K562 (cell line): ENCODE data around the gene MARK4. TPM values are rescaled to one million over a fixed set of nuclear protein-coding genes. Genes with fewer than 3 reads are reported as not detected.
A peak's percentile ranks its signal among the peaks of the same experiment; 100 is the strongest.

ENCODE experiments used
- ATAC-seq: fragments of 200-7000 bp; cut with Tn5 transposase; 3 replicates; pipeline ENCODE4 v1.9.1; 2020; ENCODE audit warnings: moderate library complexity
- BruUV-seq: library from RNA; stranded (reverse); fragments of 400-500 nt; replicated peaks from 2 replicates; lab custom pipeline; 2021; lab: Mats Ljungman, UMichigan
- CTCF ChIA-PET: fragments of 300-600 bp; formaldehyde crosslinking; extraction: SDS; loops from one replicate; lab custom pipeline; 2021; ENCODE audit warnings: low intra/inter-chr PET ratio; lab: Yijun Ruan, JAX
- POLR2A ChIA-PET: fragments of 300-600, 350-650 bp; sonication (Branson Sonifier 250); formaldehyde crosslinking; extraction: SDS; loops from one replicate; lab custom pipeline; 2021; ENCODE audit warnings: antibody characterized with exemption, inconsistent platforms; lab: Yijun Ruan, JAX
- DNase-seq, 4 experiments: peaks; one replicate each; pipeline versions ENCODE4 v3.0.0 to v3.0.0-alpha.2; 2011 to 2018; ENCODE audit warnings: low spot score in 3 of 4, mixed read lengths in 3 of 4; ENCODE audit errors: extremely low read depth in 1 of 4
- FAIRE-seq: peaks from 2 replicates; lab custom pipeline; 2011; peaks lifted over from hg19 to GRCh38; lab: Jason Lieb, UNC
- H2AFZ ChIP-seq: 2 replicates; pipeline ENCODE4 v1.6.0; 2011; ENCODE audit warnings: low read depth, low read length, control low read depth, inconsistent platforms
- H3K27ac ChIP-seq: fragments of 200-600 bp; 3 replicates; pipeline ENCODE4 v1.8.0; 2011; ENCODE audit warnings: low read depth, mild to moderate bottlenecking, control low read depth, inconsistent platforms, low read length, moderate library complexity, mixed read lengths; ENCODE audit errors: extremely low read depth
- H3K27me3 ChIP-seq, 2 experiments: fragments of 300-600 bp in 1 of 2; 2 replicates in 1 of 2; 3 replicates in 1 of 2; pipeline versions ENCODE4 v1.6.0 to v1.8.0; 2011; ENCODE audit warnings: inconsistent platforms in 2 of 2, low read length in 2 of 2, mild to moderate bottlenecking in 1 of 2, mixed read lengths in 1 of 2, moderate library complexity in 1 of 2; ENCODE audit not compliant: control insufficient read depth in 2 of 2, insufficient read depth in 2 of 2
- H3K36me3 ChIP-seq: fragments of 300-600 bp; 3 replicates; pipeline ENCODE4 v1.8.0; 2011; ENCODE audit warnings: mild to moderate bottlenecking, low read length, inconsistent platforms; ENCODE audit not compliant: control insufficient read depth, insufficient read depth
- H3K4me1 ChIP-seq, 2 experiments: fragments of 200-600 bp in 1 of 2; replicated peaks in 1 of 2; 2 replicates in 1 of 2; 3 replicates in 1 of 2; pipeline versions ENCODE4 v1.5.1 to v1.8.0; 2011; ENCODE audit warnings: inconsistent platforms in 2 of 2, low read length in 2 of 2, mild to moderate bottlenecking in 1 of 2, mixed read lengths in 1 of 2, moderate library complexity in 1 of 2; ENCODE audit not compliant: control insufficient read depth in 2 of 2, insufficient read depth in 2 of 2
- H3K4me2 ChIP-seq: 2 replicates; pipeline ENCODE4 v1.6.1; 2011; ENCODE audit warnings: low read length, control low read depth, inconsistent platforms, mixed read lengths; ENCODE audit not compliant: insufficient read depth
- H3K4me3 ChIP-seq: fragments of 200-600 bp; sonication (generic), shearing (Covaris generic); 2 replicates; pipeline ENCODE4 v1.5.1; 2016; ENCODE audit warnings: control low read depth, inconsistent platforms
- H3K79me2 ChIP-seq: fragments of 200-600 bp; 3 replicates; pipeline ENCODE4 v1.8.0; 2011; ENCODE audit warnings: low read length, inconsistent platforms; ENCODE audit not compliant: control insufficient read depth, insufficient read depth
- H3K9ac ChIP-seq, 2 experiments: 2 replicates each; pipeline versions ENCODE4 v1.6.0 to v1.6.1; 2011; ENCODE audit warnings: low read depth in 2 of 2, low read length in 2 of 2, control low read depth in 1 of 2, inconsistent platforms in 1 of 2, mild to moderate bottlenecking in 1 of 2, mixed read lengths in 1 of 2; ENCODE audit not compliant: insufficient read depth in 1 of 2
- H3K9me1 ChIP-seq: one replicate; pipeline ENCODE4 v1.6.0; 2011; ENCODE audit warnings: inconsistent platforms, mild to moderate bottlenecking, low read length, moderate library complexity; ENCODE audit not compliant: control insufficient read depth, insufficient read depth
- H3K9me3 ChIP-seq: replicated peaks from 2 replicates; pipeline ENCODE4 v1.5.1; 2011; ENCODE audit warnings: low read depth, low read length, inconsistent platforms; ENCODE audit not compliant: control insufficient read depth, insufficient read depth
- H4K20me1 ChIP-seq: replicated peaks from 2 replicates; pipeline ENCODE4 v1.6.1; 2011; ENCODE audit warnings: low read length, inconsistent platforms, mixed read lengths; ENCODE audit not compliant: control insufficient read depth, insufficient read depth
- CHD4 ChIP-seq: fragments of 200-600 bp; sonication (generic); IDR thresholded peaks from 3 replicates; pipeline ENCODE4 v1.6.1; 2012; ENCODE audit warnings: low read depth, mild to moderate bottlenecking, mixed read lengths, low read length, inconsistent platforms; ENCODE audit not compliant: insufficient read depth, insufficient replicate concordance, poor library complexity, severe bottlenecking
- CREM ChIP-seq: IDR thresholded peaks from 2 replicates; pipeline ENCODE4 v1.6.1; 2014; ENCODE audit warnings: antibody characterized with exemption, low read depth
- E2F3 ChIP-seq: fragments of 250-450 bp; sonication (Bioruptor Pico); IDR thresholded peaks from 2 replicates; pipeline ENCODE4 v1.4.0; 2020; ENCODE audit warnings: mild to moderate bottlenecking
- FOXJ3 ChIP-seq: sonication (generic); formaldehyde crosslinking; IDR thresholded peaks from 2 replicates; pipeline ENCODE4 v1.4.0; 2020; ENCODE audit warnings: mild to moderate bottlenecking, missing genetic modification reagents
- KDM1A ChIP-seq, 2 experiments: fragments of 450-650 bp; IDR thresholded peaks; 2 replicates each; pipeline ENCODE4 v1.6.1; 2016; ENCODE audit warnings: mild to moderate bottlenecking in 2 of 2
- POLR2G ChIP-seq: fragments of 200-400 bp; formaldehyde crosslinking; IDR thresholded peaks from 2 replicates; pipeline ENCODE4 v1.6.1; 2017; ENCODE audit warnings: low read depth, mild to moderate bottlenecking, antibody characterized with exemption, low read length, moderate library complexity
- RBBP5 ChIP-seq: fragments of 200-600 bp; sonication (generic); IDR thresholded peaks from 2 replicates; pipeline ENCODE4 v1.6.1; 2012; ENCODE audit warnings: borderline replicate concordance, mild to moderate bottlenecking, low read length, control low read depth, inconsistent platforms; ENCODE audit not compliant: insufficient read depth, poor library complexity, severe bottlenecking
- RBFOX2 ChIP-seq: fragments of 200-400 bp; formaldehyde crosslinking; IDR thresholded peaks from 2 replicates; pipeline ENCODE4 v1.6.1; 2017; ENCODE audit warnings: low read depth, mild to moderate bottlenecking, low read length, moderate library complexity
- RBM25 ChIP-seq: fragments of 200-400 bp; formaldehyde crosslinking; IDR thresholded peaks from 2 replicates; pipeline ENCODE4 v1.6.1; 2018; ENCODE audit warnings: low read length, low read depth, moderate library complexity; ENCODE audit not compliant: severe bottlenecking
- RBM34 ChIP-seq: fragments of 200-400 bp; formaldehyde crosslinking; IDR thresholded peaks from 2 replicates; pipeline ENCODE4 v1.6.1; 2018; ENCODE audit warnings: low read length, borderline replicate concordance; ENCODE audit not compliant: insufficient read depth
- RCOR1 ChIP-seq, 2 experiments: IDR thresholded peaks; 2 replicates each; pipeline ENCODE4 v1.6.1; 2012; ENCODE audit warnings: low read depth in 2 of 2, low read length in 2 of 2, borderline replicate concordance in 1 of 2, improper control_type of control experiment in 1 of 2
- TAF7 ChIP-seq: fragments of 450-650 bp; IDR thresholded peaks from 2 replicates; pipeline ENCODE4 v1.6.1; 2016; ENCODE audit warnings: missing genetic modification characterization, missing compliant biosample characterization
- ZNF23 ChIP-seq: fragments of 250-450 bp; sonication (Bioruptor Pico); IDR thresholded peaks from 2 replicates; pipeline ENCODE4 v1.4.0; 2020; ENCODE audit warnings: mild to moderate bottlenecking
- ZNF41 ChIP-seq: fragments of 250-450 bp; sonication (Bioruptor Pico); conservative IDR thresholded peaks from 2 replicates; pipeline ENCODE4 v1.4.0; 2020; ENCODE audit warnings: mild to moderate bottlenecking
- WGBS: fragments of 100-300 bp; shearing (Covaris generic); methylation state at CpG from one replicate; pipeline ENCODE4 v1.1.6; 2016; ENCODE audit warnings: low coverage, mixed read lengths; ENCODE audit not compliant: insufficient coverage; ENCODE audit errors: missing lambda C conversion rate; 5-methylcytosine and 5-hydroxymethylcytosine counted together
- in situ Hi-C: fragments of 300-500 bp; cut with MboI; formaldehyde crosslinking; loops from 4 replicates; pipeline ENCODE4 v1.15.0; 2018; ENCODE audit warnings: inconsistent platforms, mixed read lengths
- intact Hi-C: fragments of 100-400 bp; cut with micrococcal nuclease; formaldehyde crosslinking; loops from 2 replicates; pipeline ENCODE4 v1.14.2; 2022
- polyA plus RNA-seq, 8 experiments: library from polyadenylated mRNA; depleted of rRNA in 4 of 8; stranded (reverse) in 5 of 8; unstranded in 3 of 8; fragments of >200 nt; fragmentation: Nextera tagmentation in 2 of 8; fragmentation: Illumina TruSeq in 1 of 8; extraction: Ambion mirVana in 2 of 8; extraction: Trizol in 1 of 8; gene quantifications; 2 replicates each; pipeline versions ENCODE4 v1.2.1 to v1.2.3, GENCODE V29; 2011 to 2014; ENCODE audit warnings: inconsistent platforms in 1 of 8, missing spikeins in 1 of 8
- total RNA-seq, 7 experiments: library from RNA; depleted of rRNA in 6 of 7; stranded (reverse); fragments of >200 nt in 6 of 7; fragmentation: Illumina TruSeq in 2 of 7; extraction: Trizol in 2 of 7; gene quantifications; 2 replicates each; pipeline versions ENCODE4 v1.2.1 to v1.2.3, GENCODE V29; 2011 to 2021; ENCODE audit warnings: low replicate concordance in 1 of 7

The MARK4 gene
- total and polyA plus RNA-seq, 9 of the 15 experiments (the other 6 are each of a cell fraction or from before 2014, with no cell fraction given), result 0.52 to 29.4 (median 8.6) TPM

DNA sequence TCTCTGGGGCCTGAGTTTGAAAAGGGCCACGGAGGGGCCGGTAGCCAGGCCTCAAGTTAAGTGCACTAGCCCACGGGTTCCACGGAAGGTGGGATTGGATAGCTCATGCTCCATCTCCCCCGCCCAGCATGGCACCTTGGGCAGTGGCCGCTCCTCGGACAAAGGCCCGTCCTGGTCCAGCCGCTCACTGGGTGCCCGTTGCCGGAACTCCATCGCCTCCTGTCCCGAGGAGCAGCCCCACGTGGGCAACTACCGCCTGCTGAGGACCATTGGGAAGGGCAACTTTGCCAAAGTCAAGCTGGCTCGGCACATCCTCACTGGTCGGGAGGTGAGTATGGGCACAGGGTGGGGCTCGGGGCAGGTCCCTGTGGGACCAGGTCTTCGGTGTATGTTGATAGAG lies 7.8 kb downstream of the MARK4 start:
- H3K36me3 ChIP-seq, result peaks cover 6% of the 10 kb centered on the region; the same call in 1 of the 3 replicates
- H3K27ac ChIP-seq, result no peak overlapping the region
- intact Hi-C loops, result no loop called here
- 92% methylated on average over 18 of the region's 19 CpGs for whole genome bisulfite sequencing
- H3K9ac ChIP-seq, result no peak overlapping the region
- peaks cover 14 to 34% of the 10 kb centered on the region in 2 experiments for H3K4me1 ChIP-seq
- no peak overlapping the region for H3K4me3 ChIP-seq
- no peak overlapping the region for H2AFZ ChIP-seq
- ATAC-seq, result no peak
- H3K9me1 ChIP-seq, result peaks cover 2% of the 10 kb centered on the region
- H4K20me1 ChIP-seq, result peaks cover 6% of the 10 kb centered on the region
- peaks cover 16% of the 10 kb centered on the region for H3K79me2 ChIP-seq
- DNase-seq, result no peak
- no peaks in the 10 kb centered on the region for H3K27me3 ChIP-seq
- no peaks in the 10 kb centered on the region for H3K9me3 ChIP-seq
- POLR2A ChIA-PET, result interaction anchor here (0.8 to 1.0 kb wide), 3 partner anchors 9 to 15 kb away, joined by 3 read pairs; no protein-coding TSS in a partner anchor
- in situ Hi-C loops, result no loop called here
- no peak for FAIRE-seq
- no TSS peak for BruUV-seq
- peak; percentile 38; the same call in 1 of the 2 replicates for TF ChIP-seq RBFOX2
- 0 out of 2 replicates have a peak, but pooled peaks have one; percentile 20 for TF ChIP-seq POLR2G
- TF ChIP-seq ZNF41 (CRISPR knock-in tag), result no peak
- CTCF ChIA-PET, result no interaction called here
- no peak overlapping the region for H3K4me2 ChIP-seq

DNA sequence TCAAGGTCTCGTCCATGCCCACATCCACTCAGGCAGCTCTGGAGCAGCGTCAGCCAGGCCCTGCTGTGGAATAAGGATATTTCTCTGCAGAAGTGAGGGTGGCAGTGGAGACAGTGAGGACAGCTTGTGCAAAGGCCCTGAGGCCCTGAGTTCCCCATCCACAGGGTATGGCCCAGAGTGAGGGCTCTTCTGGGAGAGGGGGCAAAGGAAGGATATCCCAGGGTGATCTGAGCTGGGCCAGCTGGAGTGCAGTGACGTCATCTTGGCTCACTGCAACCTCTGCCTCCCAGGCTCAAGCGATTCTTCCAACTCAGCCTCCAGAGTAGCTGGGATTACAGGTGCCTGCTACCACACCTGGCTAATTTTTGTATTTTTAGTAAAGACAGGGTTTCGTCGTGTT lies 11.5 kb downstream of the MARK4 start:
- peak overlapping the region in 1 of 2 experiments; percentile 69; a peak in 2 of 4 replicates for H3K9ac ChIP-seq
- 50% methylated on average over 6 of the region's 6 CpGs for WGBS
- peaks cover 11% of the 10 kb centered on the region; the same call in 1 of the 3 replicates for H3K36me3 ChIP-seq
- in situ Hi-C loops (no loop called here), intact Hi-C loops (no loop called here)
- FAIRE-seq, result no peak
- H3K4me3 ChIP-seq, result no peak overlapping the region
- peak overlapping the region; percentile 47 for H3K27ac ChIP-seq
- no peaks in the 10 kb centered on the region for H4K20me1 ChIP-seq
- no TSS peak for BruUV-seq
- peaks cover 3% of the 10 kb centered on the region for H3K9me1 ChIP-seq
- H3K79me2 ChIP-seq, result no peaks in the 10 kb centered on the region; the same call in 2 of the 3 replicates
- peak in 1 of 4 experiments; percentile 20 for DNase-seq
- CTCF ChIA-PET, result no interaction called here
- H3K27me3 ChIP-seq, result no peaks in the 10 kb centered on the region
- H3K4me1 ChIP-seq, result peaks cover 14 to 30% of the 10 kb centered on the region in 2 experiments
- peak; percentile 52 for ATAC-seq
- H2AFZ ChIP-seq, result no peak overlapping the region
- no peaks in the 10 kb centered on the region for H3K9me3 ChIP-seq
- peak overlapping the region; percentile 16; the same call in 1 of the 2 replicates for H3K4me2 ChIP-seq
- POLR2A ChIA-PET, result interaction anchor here (0.5 to 1.2 kb wide), 5 partner anchors 9 to 171 kb away, joined by 3 to 4 read pairs (median 3); partner anchors contain the start of genes BLOC1S3 and TRAPPC6A
- TF ChIP-seq ZNF23 (CRISPR knock-in tag) (no peak), RCOR1 (IDR thresholded peaks at IDR 0.05; ENCODE audit: borderline replicate concordance in 1 of 2, low read depth in 2 of 2, low read length in 2 of 2) (0 out of 4 replicates have a peak, but pooled peaks of 1 of the 2 experiments have one; percentile 18), E2F3 (CRISPR knock-in tag) (no peak), RBBP5 (no peak), TAF7 (tag) (no peak), CREM (peak; percentile 76), RBM25 (peak; percentile 95), CHD4 (no peak), FOXJ3 (CRISPR knock-in tag) (no peak), KDM1A (IDR thresholded peaks at IDR 0.05) (peak; percentile 50 to 56; a peak in 3 of 4 replicates), RBM34 (no peak)
